CD14-positive monocyte (primary cell): ENCODE measurements around the gene SOHLH1. TPM values are rescaled to one million over a fixed set of nuclear protein-coding genes. Genes with fewer than 3 reads are reported as not detected.
A peak's percentile ranks its signal among the peaks of the same experiment; 100 is the strongest.

Experiments used
- DNase-seq, 3 donors: peaks; one replicate each; pipeline ENCODE4 v3.0.0-alpha.2; 2011 to 2022
- H2AFZ ChIP-seq: 2 replicates; pipeline ENCODE4 v1.6.0; 2012; ENCODE audit warnings: mild to moderate bottlenecking, low read depth, low read length, inconsistent platforms; ENCODE audit not compliant: insufficient read depth, poor library complexity, severe bottlenecking
- H3K27ac ChIP-seq, 2 donors: 1 replicate in 1 of 2; 2 replicates in 1 of 2; pipeline ENCODE4 v1.5.1; 2012 to 2013; ENCODE audit warnings: low read length in 2 of 2, control low read depth in 1 of 2, inconsistent platforms in 1 of 2, low read depth in 1 of 2, mild to moderate bottlenecking in 1 of 2
- H3K27me3 ChIP-seq, 2 donors: one replicate each; pipeline versions ENCODE4 v1.6.0 to v1.6.1; 2011 to 2013; ENCODE audit warnings: low read length in 2 of 2; ENCODE audit not compliant: control insufficient read depth in 2 of 2, insufficient read depth in 2 of 2
- H3K36me3 ChIP-seq, 2 donors: replicated peaks in 1 of 2; 1 replicate in 1 of 2; 2 replicates in 1 of 2; pipeline versions ENCODE4 v1.5.1 to v1.6.1; 2012 to 2013; ENCODE audit warnings: low read length in 2 of 2, control low read depth in 1 of 2, inconsistent platforms in 1 of 2, mild to moderate bottlenecking in 1 of 2; ENCODE audit not compliant: insufficient read depth in 2 of 2, control insufficient read depth in 1 of 2
- H3K4me1 ChIP-seq, 2 donors: 1 replicate in 1 of 2; 2 replicates in 1 of 2; pipeline versions ENCODE4 v1.5.1 to v1.6.1; 2012 to 2013; ENCODE audit warnings: low read length in 2 of 2, control low read depth in 1 of 2, inconsistent platforms in 1 of 2, mild to moderate bottlenecking in 1 of 2, moderate library complexity in 1 of 2; ENCODE audit not compliant: insufficient read depth in 2 of 2, control insufficient read depth in 1 of 2
- H3K4me2 ChIP-seq: replicated peaks from 2 replicates; pipeline ENCODE3; 2012; ENCODE audit warnings: low read length, moderate library complexity, mild to moderate bottlenecking; ENCODE audit not compliant: poor library complexity, severe bottlenecking; ENCODE audit errors: extremely low read depth
- H3K4me3 ChIP-seq, 3 experiments: fragments of 200-600 bp in 1 of 3; sonication (generic) in 1 of 3; replicated peaks in 1 of 3; 1 replicate in 2 of 3; 2 replicates in 1 of 3; pipeline ENCODE4 v1.5.1; 2011 to 2013; ENCODE audit warnings: low read length in 3 of 3, mild to moderate bottlenecking in 3 of 3, control low read depth in 2 of 3, low read depth in 2 of 3, inconsistent platforms in 1 of 3, moderate library complexity in 1 of 3
- H3K79me2 ChIP-seq: 2 replicates; pipeline ENCODE4 v1.6.0; 2012; ENCODE audit warnings: mild to moderate bottlenecking, control low read depth, inconsistent platforms, low read length, moderate library complexity; ENCODE audit not compliant: insufficient read depth
- H3K9ac ChIP-seq: 2 replicates; pipeline ENCODE4 v1.6.0; 2017; ENCODE audit warnings: low read length, mild to moderate bottlenecking; ENCODE audit not compliant: insufficient read depth, poor library complexity, severe bottlenecking
- H3K9me3 ChIP-seq, 2 donors: replicated peaks in 1 of 2; 1 replicate in 1 of 2; 2 replicates in 1 of 2; pipeline versions ENCODE4 v1.5.1 to v1.6.1; 2012 to 2013; ENCODE audit warnings: low read length in 2 of 2, control low read depth in 1 of 2; ENCODE audit not compliant: control insufficient read depth in 1 of 2, insufficient read depth in 1 of 2
- H4K20me1 ChIP-seq: 2 replicates; pipeline ENCODE4 v1.6.0; 2012; ENCODE audit warnings: mild to moderate bottlenecking, low read length, control low read depth, moderate library complexity; ENCODE audit not compliant: insufficient read depth
- H3K27ac Mint-ChIP-seq, 7 donors: one replicate each; pipeline ENCODE4 v1.8.0; 2020; ENCODE audit warnings: mild to moderate bottlenecking in 7 of 7, mixed read lengths in 7 of 7, moderate library complexity in 6 of 7, inconsistent platforms in 2 of 7
- H3K27me3 Mint-ChIP-seq, 3 donors: one replicate each; pipeline ENCODE4 v1.8.0; 2021 to 2022; ENCODE audit warnings: low read depth in 3 of 3, mild to moderate bottlenecking in 3 of 3, mixed read lengths in 3 of 3, moderate library complexity in 3 of 3, inconsistent platforms in 1 of 3
- H3K36me3 Mint-ChIP-seq, 2 donors: one replicate each; pipeline ENCODE4 v1.8.0; 2020; ENCODE audit warnings: mixed read lengths in 2 of 2, inconsistent platforms in 1 of 2, mild to moderate bottlenecking in 1 of 2
- H3K4me1 Mint-ChIP-seq: one replicate; pipeline ENCODE4 v1.8.0; 2020; ENCODE audit warnings: mild to moderate bottlenecking, mixed read lengths
- H3K4me3 Mint-ChIP-seq, 2 donors: one replicate each; pipeline ENCODE4 v1.8.0; 2020; ENCODE audit warnings: mild to moderate bottlenecking in 2 of 2, mixed read lengths in 2 of 2, moderate library complexity in 1 of 2
- H3K9me3 Mint-ChIP-seq, 7 donors: one replicate each; pipeline ENCODE4 v1.8.0; 2020 to 2022; ENCODE audit warnings: mixed read lengths in 7 of 7, mild to moderate bottlenecking in 6 of 7, moderate library complexity in 6 of 7, inconsistent platforms in 2 of 7
- WGBS: methylation state at CpG from one replicate; pipeline ENCODE4 v1.1.5; 2013; ENCODE audit warnings: missing lambda C conversion rate; ENCODE audit not compliant: insufficient coverage; 5-methylcytosine and 5-hydroxymethylcytosine counted together
- intact Hi-C, 2 donors: fragments of 100-400 bp; cut with micrococcal nuclease; formaldehyde crosslinking; loops; one replicate each; pipeline versions ENCODE4 v1.15.0 to v1.15.1; 2023
- polyA plus RNA-seq, 3 donors: library from polyadenylated mRNA; depleted of rRNA in 1 of 3; unstranded in 2 of 3; stranded (reverse) in 1 of 3; fragments of 300-500 nt in 2 of 3; fragments of >200 nt in 1 of 3; fragmentation: Illumina TruSeq in 2 of 3; gene quantifications; 1 replicate in 2 of 3; 2 replicates in 1 of 3; pipeline ENCODE4 v1.2.3, GENCODE V29; 2012 to 2021
- TF ChIP-seq, protein P1 (sequence below): fragments of 200-600 bp; IDR thresholded peaks from one replicate; pipeline ENCODE4 v1.8.0; 2022; ENCODE audit warnings: antibody characterized with exemption, mild to moderate bottlenecking

SOHLH1 gene
- polyA plus RNA-seq, 3 donors, result not detected

DNA sequence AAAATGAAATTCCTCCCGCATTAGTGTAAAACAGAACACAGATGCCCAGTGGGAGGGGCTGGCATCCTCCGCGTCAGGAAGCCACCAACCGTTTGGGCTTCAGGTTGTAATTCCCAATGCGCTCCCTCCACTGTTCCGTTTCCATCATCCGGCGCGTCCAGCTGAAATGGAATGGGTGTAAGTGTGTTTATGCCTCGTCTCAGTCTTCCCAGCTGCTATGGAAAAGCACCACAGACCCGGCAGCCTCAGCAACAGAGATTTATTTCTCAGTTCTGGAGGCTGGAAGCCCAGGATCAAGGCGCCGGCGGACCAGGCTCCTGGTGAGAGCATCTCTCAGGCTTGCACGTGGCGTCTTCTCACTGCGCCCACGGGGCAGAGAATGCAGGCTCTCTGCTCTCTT lies 23.1 kb upstream of the SOHLH1 start:
- Mint-ChIP-seq H3K9me3 (no peaks in the 10 kb centered on the region), H3K27me3 (peaks cover 0 to 12% (median 1%) of the 10 kb centered on the region in 3 donors), H3K27ac (no peak overlapping the region), H3K4me1 (no peaks in the 10 kb centered on the region), H3K4me3 (no peak overlapping the region), H3K36me3 (no peaks in the 10 kb centered on the region)
- no peak overlapping the region for H3K4me3 ChIP-seq
- no peak overlapping the region for H3K27ac ChIP-seq
- H3K36me3 ChIP-seq, result no peaks in the 10 kb centered on the region
- no peaks in the 10 kb centered on the region for H4K20me1 ChIP-seq
- H3K9ac ChIP-seq, result no peak overlapping the region
- peaks cover 0 to 2% of the 10 kb centered on the region in 2 donors for H3K27me3 ChIP-seq
- H2AFZ ChIP-seq, result no peak overlapping the region
- H3K9me3 ChIP-seq, result no peaks in the 10 kb centered on the region
- intact Hi-C loops, result no loop called here
- TF ChIP-seq, protein P1, sequence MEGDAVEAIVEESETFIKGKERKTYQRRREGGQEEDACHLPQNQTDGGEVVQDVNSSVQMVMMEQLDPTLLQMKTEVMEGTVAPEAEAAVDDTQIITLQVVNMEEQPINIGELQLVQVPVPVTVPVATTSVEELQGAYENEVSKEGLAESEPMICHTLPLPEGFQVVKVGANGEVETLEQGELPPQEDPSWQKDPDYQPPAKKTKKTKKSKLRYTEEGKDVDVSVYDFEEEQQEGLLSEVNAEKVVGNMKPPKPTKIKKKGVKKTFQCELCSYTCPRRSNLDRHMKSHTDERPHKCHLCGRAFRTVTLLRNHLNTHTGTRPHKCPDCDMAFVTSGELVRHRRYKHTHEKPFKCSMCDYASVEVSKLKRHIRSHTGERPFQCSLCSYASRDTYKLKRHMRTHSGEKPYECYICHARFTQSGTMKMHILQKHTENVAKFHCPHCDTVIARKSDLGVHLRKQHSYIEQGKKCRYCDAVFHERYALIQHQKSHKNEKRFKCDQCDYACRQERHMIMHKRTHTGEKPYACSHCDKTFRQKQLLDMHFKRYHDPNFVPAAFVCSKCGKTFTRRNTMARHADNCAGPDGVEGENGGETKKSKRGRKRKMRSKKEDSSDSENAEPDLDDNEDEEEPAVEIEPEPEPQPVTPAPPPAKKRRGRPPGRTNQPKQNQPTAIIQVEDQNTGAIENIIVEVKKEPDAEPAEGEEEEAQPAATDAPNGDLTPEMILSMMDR, result no peak
- H3K4me2 ChIP-seq, result no peak overlapping the region
- no peaks in the 10 kb centered on the region for H3K79me2 ChIP-seq
- H3K4me1 ChIP-seq, result no peaks in the 10 kb centered on the region
- no peak for DNase-seq
- 79% methylated on average over 18 of the region's 18 CpGs for WGBS

DNA sequence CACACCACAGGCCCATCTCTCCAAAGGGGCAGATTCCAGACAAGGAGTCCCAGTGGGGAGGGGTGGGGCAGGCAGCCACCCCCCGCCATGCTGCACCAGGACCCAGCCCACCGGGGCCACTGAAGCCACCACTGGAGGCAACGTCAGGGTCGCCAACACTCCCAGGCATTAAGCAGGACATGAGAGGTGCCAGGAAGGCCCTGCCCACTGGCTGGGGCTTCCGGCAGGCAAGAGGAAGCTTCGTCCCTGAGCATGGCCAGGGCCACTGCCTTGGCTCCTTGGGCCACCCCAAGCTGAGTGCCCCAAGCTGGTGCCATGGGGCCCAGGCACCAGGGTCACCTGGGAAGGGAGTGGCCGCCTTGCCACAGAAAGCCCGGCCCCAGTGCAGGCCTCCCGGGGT lies 20.2 kb upstream of the SOHLH1 start:
- peaks cover 2 to 18% of the 10 kb centered on the region in 2 donors for H3K27me3 ChIP-seq
- no peak overlapping the region for H3K4me3 ChIP-seq
- no peak overlapping the region for H2AFZ ChIP-seq
- intact Hi-C loops, result no loop called here
- no peak overlapping the region for H3K4me2 ChIP-seq
- no peaks in the 10 kb centered on the region for H3K4me1 ChIP-seq
- no peaks in the 10 kb centered on the region for H3K36me3 ChIP-seq
- H3K27me3 Mint-ChIP-seq, result peaks cover 18 to 22% (median 19%) of the 10 kb centered on the region in 3 donors
- H3K9ac ChIP-seq, result no peak overlapping the region
- no peaks in the 10 kb centered on the region for H3K79me2 ChIP-seq
- H3K9me3 Mint-ChIP-seq, result peaks cover 0 to 7% (median 0%) of the 10 kb centered on the region in 7 donors
- no peak for DNase-seq
- H3K4me1 Mint-ChIP-seq, result no peaks in the 10 kb centered on the region
- H3K27ac ChIP-seq, result no peak overlapping the region
- H3K9me3 ChIP-seq, result no peaks in the 10 kb centered on the region
- TF ChIP-seq, protein P1, result no peak
- no peak overlapping the region for H3K4me3 Mint-ChIP-seq
- H4K20me1 ChIP-seq, result no peaks in the 10 kb centered on the region
- peak overlapping the region in 1 of 7 donors; percentile 20 for H3K27ac Mint-ChIP-seq
- 83% methylated on average over 8 of the region's 9 CpGs for WGBS
- no peaks in the 10 kb centered on the region for H3K36me3 Mint-ChIP-seq
